Right atrium auricular region (tissue), 2 donors: ENCODE data around the gene CACNA1H. TPM values are rescaled to one million over a fixed set of nuclear protein-coding genes. Genes with fewer than 3 reads are reported as not detected.

Source experiments
- DNase-seq: peaks from one replicate; pipeline ENCODE4 v3.0.0-alpha.2; 2019; ENCODE audit warnings: low spot score
- H3K27ac ChIP-seq, 2 donors: fragments of 200-600 bp; sonication (generic); 1 replicate in 1 of 2; 2 replicates in 1 of 2; pipeline ENCODE4 v1.5.1; 2016 to 2019
- H3K27me3 ChIP-seq, 2 donors: fragments of 200-600 bp; sonication (generic); one replicate each; pipeline versions ENCODE4 v1.5.1 to v1.6.0; 2017 to 2019
- H3K36me3 ChIP-seq: fragments of 200-600 bp; sonication (generic); one replicate; pipeline ENCODE4 v1.5.1; 2016
- H3K4me1 ChIP-seq, 2 donors: fragments of 200-600 bp; sonication (generic); one replicate each; pipeline versions ENCODE4 v1.5.1 to v1.6.0; 2017 to 2019
- H3K4me3 ChIP-seq, 2 donors: fragments of 200-600 bp; sonication (generic); 1 replicate in 1 of 2; 2 replicates in 1 of 2; pipeline ENCODE4 v1.5.1; 2017 to 2019; ENCODE audit warnings: mild to moderate bottlenecking in 1 of 2, moderate library complexity in 1 of 2
- H3K9me3 ChIP-seq, 2 donors: fragments of 200-600 bp; sonication (generic); one replicate each; pipeline ENCODE4 v1.5.1; 2019
- total RNA-seq, 2 donors: library from RNA; depleted of rRNA; stranded (reverse); fragments of >200 nt; gene quantifications; one replicate each; pipeline ENCODE4 v1.1.0, GENCODE V29; 2016
- TF ChIP-seq, protein P1 (sequence below), 2 donors: fragments of 200-600 bp; sonication (generic); IDR thresholded peaks; one replicate each; pipeline ENCODE4 v1.5.1; 2019; ENCODE audit warnings: antibody characterized with exemption in 2 of 2

Gene CACNA1H
- total RNA-seq, 2 donors from 2014 or later, result 7.0 to 9.4 TPM

DNA sequence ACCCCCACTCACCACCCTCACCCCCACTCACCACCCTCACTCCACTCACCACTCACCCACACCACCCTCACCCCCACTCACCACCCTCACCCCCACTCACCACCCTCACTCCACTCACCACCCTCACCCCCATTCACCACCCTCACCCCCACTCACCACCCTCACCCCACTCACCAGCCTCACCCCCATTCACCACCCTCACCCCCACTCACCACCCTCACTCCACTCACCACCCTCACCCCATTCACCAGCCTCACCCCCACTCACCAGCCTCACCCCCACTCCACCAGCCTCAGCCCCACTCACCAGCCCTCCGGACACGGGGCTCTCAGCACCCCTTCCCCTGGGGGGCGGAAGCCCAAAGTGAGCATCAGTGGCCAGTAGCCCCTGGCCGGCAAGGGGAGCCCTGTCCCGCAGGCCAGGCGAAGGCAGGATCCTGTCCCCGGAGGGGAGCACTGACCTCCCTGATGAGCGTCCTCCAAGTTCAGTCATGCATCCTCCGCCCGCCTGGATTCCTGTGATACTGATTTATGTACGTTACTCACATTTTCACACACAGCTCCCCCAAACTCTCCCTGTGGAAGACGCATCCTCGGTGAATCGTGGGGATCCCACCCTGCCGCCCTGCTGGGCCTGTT lies 38.9 kb upstream of the CACNA1H start:
- TF ChIP-seq, protein P1, sequence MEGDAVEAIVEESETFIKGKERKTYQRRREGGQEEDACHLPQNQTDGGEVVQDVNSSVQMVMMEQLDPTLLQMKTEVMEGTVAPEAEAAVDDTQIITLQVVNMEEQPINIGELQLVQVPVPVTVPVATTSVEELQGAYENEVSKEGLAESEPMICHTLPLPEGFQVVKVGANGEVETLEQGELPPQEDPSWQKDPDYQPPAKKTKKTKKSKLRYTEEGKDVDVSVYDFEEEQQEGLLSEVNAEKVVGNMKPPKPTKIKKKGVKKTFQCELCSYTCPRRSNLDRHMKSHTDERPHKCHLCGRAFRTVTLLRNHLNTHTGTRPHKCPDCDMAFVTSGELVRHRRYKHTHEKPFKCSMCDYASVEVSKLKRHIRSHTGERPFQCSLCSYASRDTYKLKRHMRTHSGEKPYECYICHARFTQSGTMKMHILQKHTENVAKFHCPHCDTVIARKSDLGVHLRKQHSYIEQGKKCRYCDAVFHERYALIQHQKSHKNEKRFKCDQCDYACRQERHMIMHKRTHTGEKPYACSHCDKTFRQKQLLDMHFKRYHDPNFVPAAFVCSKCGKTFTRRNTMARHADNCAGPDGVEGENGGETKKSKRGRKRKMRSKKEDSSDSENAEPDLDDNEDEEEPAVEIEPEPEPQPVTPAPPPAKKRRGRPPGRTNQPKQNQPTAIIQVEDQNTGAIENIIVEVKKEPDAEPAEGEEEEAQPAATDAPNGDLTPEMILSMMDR (IDR thresholded peaks at IDR 0.05), result no peak
- Histone ChIP-seq H3K36me3 (no peaks in the 10 kb centered on the region), H3K4me1 (no peaks in the 10 kb centered on the region), H3K27ac (no peak overlapping the region), H3K27me3 (no peaks in the 10 kb centered on the region), H3K9me3 (no peaks in the 10 kb centered on the region), H3K4me3 (no peak overlapping the region)
- no peak for DNase-seq

DNA sequence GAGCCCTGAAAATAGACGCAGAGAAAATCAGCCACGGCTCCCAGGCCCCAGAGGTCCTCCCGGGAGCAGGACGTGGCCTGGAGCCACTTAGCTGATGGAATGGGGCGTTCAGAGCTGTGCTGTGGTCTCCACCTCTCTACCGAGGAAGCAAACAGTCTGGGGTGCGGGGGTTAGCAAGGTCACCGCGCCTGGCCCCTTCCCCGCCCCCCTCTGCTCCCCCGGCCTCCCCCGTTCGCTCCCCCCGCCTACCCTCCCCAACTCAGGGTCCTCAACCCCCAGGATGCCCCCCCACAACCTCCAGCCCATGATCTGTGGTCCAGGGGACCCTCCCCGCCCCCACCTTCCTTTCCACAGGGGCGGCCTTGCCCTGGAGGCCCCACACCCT lies 36.2 kb upstream of the CACNA1H start:
- Histone ChIP-seq H3K4me3 (no peak overlapping the region), H3K4me1 (no peaks in the 10 kb centered on the region), H3K27me3 (no peaks in the 10 kb centered on the region), H3K27ac (no peak overlapping the region), H3K9me3 (no peaks in the 10 kb centered on the region), H3K36me3 (no peaks in the 10 kb centered on the region)
- DNase-seq, result no peak
- TF ChIP-seq, protein P1 (IDR thresholded peaks at IDR 0.05), result no peak

DNA sequence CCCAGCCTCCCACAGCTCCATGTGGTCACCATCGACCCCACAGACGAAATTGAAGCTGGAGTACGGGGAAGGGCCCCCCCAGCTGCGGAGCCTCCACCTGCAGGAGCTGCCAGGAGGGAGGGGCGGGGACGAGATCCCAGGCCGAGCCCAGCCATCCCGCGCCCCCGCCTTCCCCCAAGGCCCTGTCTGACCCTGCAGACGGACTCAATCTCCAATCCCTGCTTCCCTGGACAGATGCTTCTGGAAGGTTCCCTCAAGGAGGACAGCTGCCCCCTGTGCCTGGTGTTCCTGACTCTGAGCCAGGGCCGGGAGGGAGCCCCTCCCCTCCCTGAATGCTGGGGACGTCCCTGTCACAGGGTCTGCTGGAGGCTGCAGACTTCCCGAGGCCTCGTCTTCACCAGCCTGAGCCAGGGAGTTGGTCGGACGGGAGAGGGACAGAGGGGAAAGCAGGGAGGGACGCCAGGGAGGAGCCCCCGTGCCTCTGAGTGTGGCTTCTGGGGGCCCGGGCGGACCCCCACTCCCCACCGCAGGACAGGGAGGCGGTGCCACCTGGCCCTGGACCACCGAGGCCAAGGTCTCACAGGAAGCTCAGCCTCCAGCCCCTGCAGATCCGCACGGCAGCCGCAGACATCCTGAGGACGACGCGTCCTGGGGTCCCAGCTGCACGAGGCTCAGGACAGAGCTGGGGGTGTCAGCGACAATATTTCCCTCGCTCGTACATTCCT lies 35.6 kb upstream of the CACNA1H start:
- TF ChIP-seq, protein P1 (IDR thresholded peaks at IDR 0.05), result no peak
- Histone ChIP-seq H3K27ac (no peak overlapping the region), H3K36me3 (no peaks in the 10 kb centered on the region), H3K9me3 (no peaks in the 10 kb centered on the region), H3K27me3 (no peaks in the 10 kb centered on the region), H3K4me1 (no peaks in the 10 kb centered on the region), H3K4me3 (no peak overlapping the region)
- DNase-seq, result no peak

DNA sequence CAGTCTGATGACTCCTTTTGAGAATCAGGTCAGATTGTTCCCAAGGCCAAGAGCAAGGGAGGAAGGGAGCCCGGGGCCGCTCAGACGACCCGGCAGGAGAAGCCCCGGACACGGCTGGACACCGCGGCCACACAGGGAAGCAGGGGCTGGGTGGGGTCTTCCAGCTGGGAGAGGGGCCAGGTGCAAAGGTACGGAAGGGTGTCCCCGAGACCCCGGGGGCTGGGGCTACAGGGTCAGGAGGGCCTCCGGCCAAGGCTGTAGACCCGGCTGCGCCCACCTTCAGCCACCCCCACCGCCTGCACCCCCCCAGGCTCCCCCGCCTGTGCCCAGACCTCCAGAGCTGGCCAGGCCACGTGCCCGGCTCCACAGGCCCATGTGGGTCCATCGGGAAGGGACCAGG lies 35.0 kb upstream of the CACNA1H start:
- DNase-seq, result no peak
- no peaks in the 10 kb centered on the region for H3K9me3 ChIP-seq
- H3K27me3 ChIP-seq, result no peaks in the 10 kb centered on the region
- TF ChIP-seq, protein P1 (IDR thresholded peaks at IDR 0.05), result no peak
- no peak overlapping the region for H3K27ac ChIP-seq
- H3K4me1 ChIP-seq, result no peaks in the 10 kb centered on the region
- no peaks in the 10 kb centered on the region for H3K36me3 ChIP-seq
- no peak overlapping the region for H3K4me3 ChIP-seq

DNA sequence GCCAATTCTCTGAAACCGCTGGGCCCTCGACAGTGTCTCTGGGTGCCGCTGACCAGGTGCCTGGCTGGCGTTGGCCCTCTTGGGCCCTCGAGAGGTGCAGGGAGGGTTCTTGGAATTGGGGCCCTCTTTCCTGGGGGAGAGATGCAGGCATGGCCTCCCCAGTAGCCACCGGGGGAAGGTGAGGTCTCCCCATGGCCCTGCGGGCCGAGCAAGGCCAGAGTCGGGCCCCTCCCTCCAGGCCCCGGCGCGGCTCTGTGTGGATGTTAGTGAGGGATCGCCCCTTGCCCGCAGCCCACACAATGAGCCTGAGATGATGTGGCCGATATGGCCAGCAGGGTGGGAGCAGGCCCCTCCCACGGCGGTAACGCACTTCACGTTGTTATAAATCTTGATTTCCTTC lies 33.8 kb upstream of the CACNA1H start:
- no peaks in the 10 kb centered on the region for H3K9me3 ChIP-seq
- DNase-seq, result no peak
- no peaks in the 10 kb centered on the region for H3K4me1 ChIP-seq
- TF ChIP-seq, protein P1 (IDR thresholded peaks at IDR 0.05), result no peak
- H3K27ac ChIP-seq, result no peak overlapping the region
- H3K36me3 ChIP-seq, result no peaks in the 10 kb centered on the region
- H3K4me3 ChIP-seq, result no peak overlapping the region
- H3K27me3 ChIP-seq, result no peaks in the 10 kb centered on the region
